ENCODE data around the gene TRPC3.
"Not testable (repeated sequence)": the region's sequence is repeated elsewhere in the genome, so short reads cannot be mapped to it uniquely, and the experiment has no call there.

TRPC3 gene

DNA sequence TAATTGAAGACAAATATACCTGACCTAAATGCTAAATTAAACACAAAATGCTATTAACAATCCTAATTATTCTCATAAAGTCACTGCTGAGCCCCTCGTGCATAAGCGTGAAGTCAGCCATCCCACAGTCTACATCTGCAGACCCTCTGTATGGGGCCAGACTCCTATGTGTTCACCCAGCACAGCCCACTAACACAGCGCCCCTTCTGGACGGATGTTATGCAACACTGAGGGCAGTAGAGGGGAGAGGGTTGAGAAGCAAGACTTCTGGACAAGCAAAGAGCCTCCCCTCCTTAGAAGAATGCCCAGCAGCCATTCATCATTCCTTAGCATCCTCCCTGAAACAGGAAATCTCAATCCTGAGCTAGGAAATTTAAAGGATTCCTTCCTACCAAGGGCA is 7.9 kb downstream of the TRPC3 start:
- no peak for DNase-seq

DNA sequence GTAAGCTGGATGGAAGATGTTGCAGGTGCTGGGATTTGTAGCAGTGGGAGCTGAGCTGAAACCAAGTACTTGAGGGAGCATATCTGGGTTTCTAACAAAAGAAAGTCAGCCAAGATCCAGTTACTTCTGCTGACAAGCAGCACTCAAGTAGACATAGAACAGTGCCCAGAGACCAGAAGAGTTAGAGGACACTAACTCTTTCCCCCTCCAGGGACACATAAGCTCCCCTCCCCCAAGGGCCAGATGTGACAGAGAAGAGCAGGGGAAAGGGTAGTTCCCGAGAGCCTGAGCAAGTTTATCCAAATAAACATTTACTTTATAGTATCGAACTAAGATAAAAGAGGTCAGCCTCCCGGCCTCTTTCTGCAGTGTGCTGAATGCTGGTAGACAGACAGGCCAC is 12.2 kb downstream of the TRPC3 start:
- DNase-seq = no peak

DNA sequence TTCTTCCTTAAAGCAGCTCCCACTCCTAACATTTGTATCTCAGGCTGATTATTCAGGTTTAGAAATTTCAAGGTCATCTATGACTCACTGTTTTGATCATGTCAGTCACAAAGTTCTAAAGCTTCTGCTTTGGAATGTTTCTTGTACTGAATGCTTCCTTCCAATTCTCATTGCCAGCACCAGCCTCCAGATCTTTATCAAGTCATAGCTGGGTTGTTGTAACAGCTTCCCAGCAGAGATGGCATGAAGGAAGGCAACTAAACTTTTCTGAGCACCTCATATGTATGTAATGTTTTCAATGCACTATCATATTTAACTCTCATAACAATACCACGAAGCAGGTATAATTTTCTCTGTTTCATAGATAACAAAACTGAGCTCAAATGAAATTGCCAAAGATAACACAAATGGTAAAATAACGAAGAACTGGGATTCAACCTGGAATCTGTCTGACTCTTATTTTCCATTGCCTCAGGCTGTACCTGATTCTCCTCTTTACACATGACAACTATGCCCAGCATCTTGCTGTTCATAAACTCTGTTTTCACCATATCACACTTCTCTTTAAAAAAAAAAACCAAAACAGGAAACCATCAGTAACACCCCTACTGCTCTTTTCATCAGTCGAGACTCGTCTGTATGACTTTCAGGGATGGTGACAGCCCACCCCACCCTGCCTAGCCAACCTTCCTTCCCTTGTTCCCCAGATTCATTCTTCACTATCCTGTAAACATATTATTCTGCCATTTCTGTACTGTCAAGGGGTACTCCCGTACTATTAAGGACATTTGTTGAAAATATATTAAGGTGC is 13.4 kb downstream of the TRPC3 start:
- no peak for DNase-seq

DNA sequence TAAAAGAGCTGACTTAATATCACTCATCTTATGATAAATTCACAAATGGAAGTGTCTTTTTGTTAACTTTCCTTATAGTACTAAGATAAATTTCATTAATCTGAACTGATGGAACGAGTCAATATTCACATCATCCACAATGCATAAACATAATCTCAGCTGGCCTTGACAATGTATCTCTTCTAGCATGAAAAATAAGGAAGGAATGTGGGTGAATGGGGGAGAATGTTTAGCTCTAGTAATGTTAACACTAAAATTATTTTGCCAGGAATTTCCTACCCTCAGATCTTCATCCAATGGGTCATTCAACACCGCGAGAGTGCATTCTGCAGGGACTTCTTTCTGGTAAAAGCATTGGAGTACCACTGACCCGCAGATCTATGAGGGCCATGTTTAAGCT is 15.8 kb downstream of the TRPC3 start:
- DNase-seq = no peak

DNA sequence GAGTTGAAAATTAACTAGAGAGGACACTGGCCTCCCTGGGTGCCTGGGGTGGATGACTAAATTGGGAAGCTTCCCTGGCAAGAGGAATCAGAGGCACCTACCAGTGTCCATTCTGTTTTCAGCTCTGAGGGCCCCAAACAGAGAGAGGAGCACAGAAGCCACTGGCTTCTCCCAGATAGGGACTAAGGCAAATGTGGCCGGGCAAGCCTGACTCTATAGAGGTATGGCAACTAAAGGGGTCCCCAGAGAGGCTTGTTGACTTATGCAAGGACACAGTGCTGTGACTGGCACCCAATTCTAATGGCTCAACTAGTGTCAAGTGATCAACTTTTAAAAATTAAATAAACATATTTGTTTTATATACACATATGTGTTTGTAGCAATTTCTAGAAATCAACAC is 17.2 kb downstream of the TRPC3 start:
- DNase-seq = no peak

DNA sequence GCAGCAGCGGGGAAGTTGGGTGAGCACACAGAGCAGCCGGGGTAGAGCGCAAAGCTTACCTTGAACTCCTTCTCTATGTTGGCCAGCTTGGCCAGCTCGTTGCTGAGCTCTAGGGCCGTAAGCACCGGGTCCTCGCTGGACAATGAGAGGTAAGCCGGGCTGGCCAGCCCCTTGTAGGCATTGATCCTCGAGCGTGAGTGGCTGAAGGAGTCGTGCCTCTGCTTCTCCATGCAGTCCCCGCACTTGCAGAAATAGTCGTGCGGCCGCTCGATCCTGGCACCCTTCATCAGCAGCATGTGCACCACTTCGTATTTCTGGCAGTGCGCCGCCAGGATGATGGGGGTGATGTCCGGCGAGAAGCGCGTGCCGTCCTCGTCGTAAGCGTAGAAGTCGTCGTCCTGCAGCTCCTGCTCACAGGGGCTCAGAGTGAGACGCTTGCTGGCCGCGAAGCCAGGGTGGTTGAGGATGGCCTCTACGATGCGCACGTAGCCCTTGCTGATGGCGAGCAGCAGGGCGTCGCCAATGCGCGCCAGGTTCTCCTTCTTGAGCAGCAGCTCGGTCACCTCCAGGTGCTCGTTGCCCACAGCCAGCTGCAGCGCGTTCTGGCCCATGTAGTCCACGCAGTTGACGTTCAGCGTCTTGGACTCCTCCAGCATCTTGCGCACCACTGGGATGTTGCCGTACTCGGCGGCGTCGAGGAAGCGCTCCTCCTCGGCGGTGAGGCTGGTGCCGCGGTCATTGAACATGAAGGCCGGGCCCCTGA is 19.5 kb downstream of the TRPC3 start:
- no peak for DNase-seq

DNA sequence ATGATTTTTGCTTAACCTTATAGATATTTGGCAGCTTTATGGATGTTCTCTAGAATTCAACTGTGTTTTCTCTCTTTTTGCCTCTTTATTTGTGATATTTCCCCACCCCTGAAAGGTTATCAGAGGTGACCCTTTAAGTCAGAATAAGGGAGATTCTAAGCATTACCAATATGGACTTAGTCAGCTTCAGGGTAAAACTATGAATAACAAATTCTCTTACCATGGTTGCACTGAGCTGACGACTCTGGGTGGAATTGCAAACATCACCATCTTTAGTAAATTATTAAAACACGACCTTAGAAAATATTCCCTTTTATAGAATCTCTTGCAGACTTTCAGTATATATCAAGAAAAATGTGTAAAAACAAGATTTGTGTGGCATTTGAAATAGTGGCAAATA is 21.6 kb downstream of the TRPC3 start:
- no peak for DNase-seq

DNA sequence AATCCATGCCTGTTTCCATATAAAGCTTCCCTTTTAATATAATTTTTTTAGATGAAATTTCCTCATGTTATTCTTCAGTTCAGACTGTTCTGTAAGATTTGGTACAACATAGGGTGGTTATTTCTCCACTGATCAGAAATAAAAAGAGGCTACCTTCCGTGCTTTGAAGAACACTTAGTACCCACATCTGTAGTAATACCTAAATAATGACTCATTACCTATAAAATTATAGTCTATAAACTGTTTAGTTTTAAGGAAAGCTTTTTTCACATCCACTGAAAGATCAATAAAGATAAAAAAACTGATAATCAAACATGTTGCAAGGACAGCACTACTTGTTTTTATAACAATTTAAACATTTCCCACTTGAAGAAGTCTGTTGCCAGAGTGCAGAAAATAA is 23.9 kb downstream of the TRPC3 start:
- DNase-seq = no peak

DNA sequence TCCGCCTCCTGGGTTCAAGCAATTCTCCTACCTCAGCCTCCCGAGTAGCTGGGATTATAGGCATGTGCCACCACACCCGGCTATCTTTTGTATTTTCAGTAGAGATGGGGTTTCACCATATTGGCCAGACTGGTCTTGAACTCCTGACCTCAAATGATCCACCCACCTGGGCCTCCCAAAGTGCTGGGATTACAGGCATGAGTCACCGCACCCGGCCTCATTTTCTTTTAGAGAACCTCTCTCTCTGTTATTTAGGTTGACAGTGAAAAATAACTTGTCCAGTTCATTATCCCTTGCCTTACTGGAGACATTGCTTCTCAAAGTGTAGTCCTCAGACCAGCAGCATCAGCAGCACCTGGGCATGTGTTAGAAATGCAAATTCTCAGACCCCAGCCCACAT is 25.4 kb downstream of the TRPC3 start:
- not testable (repeated sequence) for DNase-seq

DNA sequence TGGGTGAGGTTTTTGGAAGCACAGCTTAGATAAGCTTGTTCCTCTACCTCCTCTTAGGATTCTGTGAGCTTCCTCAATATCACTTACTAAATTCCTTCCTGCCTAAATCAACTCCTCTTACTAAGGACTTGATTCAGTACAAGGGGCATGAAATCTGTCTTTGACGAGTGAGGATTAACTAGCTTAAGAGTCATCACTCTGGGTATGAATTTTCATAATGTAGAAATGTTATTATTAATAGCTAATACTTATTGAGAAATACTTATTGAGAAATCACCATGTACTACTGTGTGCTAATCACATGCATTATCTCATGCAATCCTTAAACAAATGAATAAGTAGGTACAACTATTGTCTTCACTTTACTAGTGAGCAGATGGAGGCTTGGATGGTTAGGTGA is 28.6 kb downstream of the TRPC3 start:
- no peak for DNase-seq

DNA sequence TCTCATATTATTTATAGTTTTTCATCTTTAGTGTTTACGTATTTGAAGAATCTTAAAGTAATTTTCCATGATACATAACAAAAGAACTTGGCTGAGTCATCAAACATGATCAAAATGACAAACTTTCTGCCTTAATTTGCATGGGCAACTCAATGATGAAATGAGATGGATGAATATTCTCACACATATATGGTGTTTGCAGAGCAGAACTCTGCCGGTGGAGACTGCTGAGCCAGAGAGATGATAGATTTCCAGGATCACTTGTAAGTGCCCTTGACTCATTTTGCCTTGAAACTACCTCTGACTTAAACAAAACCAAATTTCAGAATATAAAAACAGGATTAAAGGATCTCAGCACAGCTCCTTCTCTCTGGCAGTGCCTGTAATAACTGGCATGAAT is 38.2 kb downstream of the TRPC3 start:
- DNase-seq = no peak

DNA sequence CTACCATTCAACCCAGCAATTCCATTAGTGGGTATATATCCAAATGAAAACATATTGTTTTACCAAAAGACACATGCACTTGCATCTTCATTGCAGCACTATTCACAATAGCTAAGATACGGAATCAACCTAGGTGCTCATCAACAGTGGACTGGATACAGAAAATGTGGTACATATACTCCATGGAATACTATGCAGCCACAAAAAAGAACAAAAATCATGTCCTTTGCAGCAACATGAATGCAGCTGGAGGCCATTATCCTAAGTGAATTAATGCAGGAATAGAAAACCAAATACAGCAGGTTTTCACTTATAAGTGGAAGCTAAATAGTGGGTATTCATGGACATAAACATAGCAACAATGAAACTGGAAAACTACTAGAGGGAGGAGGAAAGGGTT is 43.5 kb downstream of the TRPC3 start:
- DNase-seq = no peak

DNA sequence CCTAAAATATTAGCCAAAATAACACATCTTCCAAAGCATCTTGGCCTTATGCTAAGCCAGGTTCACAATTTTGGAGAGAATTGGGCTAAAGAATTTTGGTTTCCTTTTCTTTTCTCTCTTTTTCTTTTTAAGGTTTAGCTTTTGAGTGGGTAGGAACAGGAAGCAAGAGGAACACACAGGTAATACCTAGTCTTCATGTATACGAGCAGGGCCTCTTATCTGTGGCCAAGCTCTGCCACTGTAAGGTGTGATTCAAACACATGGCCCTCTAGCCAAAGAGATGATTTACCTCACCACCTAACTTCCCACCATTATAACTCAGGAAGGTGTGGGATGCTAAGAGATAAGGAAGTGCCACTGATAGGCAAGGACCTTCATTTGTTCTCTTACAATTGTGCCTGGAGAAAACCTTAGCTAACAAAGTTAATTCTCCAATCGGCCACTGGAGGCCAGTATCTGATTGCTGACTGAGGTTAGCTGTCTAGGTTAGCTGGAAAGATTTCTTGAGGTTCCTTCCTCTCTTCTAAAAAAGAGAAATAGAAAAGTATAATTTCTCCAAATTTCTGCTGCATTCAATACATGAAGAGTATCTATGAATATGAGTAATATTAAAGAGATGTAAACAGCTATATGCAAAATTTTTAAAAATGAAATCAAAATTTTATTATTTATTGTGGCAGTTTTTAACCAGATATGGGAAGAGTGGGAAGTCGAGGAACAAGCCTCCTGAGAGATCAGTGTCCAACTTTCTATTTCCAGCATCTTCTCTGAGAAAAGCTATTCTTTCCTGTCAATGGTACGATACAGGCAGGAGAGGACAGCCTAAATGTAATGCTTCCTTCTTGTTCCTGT is 51.5 kb downstream of the TRPC3 start:
- DNase-seq = peak; percentile 42

DNA sequence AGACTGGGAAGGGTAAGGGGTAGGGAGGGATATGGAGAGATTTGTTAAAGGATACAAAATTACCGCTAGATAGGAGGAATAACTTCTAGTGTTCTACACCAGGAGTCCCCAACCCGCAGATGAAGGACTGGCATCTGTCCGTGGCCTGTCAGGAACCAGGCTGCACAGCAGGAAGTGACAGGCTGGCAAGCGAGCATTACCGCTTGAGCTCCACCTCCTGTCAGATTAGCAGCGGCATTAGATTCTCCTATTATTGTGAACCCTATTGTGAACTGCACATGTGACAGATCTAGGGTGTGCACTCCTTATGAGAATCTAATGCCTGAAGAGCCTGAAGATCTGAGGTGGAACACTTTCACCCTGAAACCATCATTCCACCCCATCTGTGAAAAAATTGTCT is 53.7 kb downstream of the TRPC3 start:
- no peak for DNase-seq

DNA sequence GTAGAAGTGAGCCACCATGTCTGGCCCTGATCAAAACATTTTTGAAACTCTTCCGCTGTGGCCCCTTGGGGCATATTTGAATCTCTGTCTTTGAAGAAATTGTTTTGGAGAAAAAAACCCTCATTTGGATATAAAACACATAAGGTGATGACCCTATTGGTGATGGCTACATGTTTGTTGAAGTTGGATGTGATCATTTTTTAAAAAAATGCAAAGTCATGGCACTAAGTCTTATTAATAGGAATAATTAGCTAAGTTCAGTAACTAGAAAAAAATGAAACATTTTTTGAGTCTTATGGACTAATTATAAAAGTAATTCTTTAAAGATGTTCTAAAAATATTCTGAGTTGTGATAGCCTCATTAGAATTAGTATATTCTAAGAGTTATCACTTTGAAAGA is 63.7 kb downstream of the TRPC3 start:
- no peak for DNase-seq

DNA sequence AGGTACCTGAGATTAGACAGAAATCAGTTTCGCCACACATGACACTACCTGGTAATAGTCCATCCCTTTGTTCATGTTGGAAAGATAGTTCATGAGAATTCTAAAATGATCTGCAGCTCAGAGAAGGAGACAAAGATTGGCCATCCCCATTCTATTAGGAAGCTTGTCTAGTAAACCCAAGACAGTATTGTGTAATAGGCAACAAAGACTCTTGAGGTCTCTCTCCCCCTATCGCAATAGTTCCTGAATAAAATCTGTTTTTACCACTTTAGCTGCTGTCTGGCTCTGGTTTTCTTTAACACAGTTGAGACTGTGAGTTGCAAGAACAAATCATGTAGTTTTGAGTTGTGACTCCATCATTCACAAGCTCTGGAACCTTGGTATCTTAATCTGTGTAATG is 66.7 kb downstream of the TRPC3 start:
- DNase-seq = no peak

DNA sequence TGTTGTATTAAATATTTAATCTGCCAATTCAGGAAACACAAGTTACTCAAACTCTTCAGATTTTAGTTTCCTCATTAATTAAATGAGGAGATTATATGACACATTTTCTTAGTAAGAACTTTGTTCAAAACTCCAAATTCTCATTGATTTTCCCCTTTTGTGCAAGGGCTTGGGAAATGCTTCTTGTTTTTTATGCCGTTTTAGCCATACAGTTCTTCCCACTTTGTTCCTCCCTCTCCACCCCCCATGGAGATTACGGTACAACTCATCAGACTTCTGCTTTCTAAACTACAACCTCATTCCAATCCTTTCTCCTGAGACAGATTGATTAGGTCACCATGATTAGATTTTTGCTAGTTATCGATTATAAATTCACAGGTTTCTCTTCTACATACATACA is 70.7 kb downstream of the TRPC3 start:
- no peak for DNase-seq

DNA sequence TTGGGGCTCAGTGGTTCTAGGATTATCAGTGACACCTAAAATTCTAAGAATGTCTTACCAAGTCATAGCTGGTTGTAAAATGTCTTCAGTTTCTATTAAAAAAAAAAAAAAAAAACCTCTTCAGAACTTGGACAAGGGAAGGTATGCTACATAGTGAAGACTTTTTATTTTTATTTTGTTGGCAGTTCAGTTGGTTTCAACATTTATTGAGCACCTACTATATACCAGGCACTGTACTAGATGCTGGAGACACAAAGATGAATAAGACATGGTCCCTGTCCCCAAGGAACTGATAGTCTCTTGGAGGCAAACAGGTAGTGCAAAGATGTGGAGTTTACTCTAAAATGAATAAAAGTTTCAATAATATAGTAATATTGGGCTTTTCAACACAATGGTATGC is 72.7 kb downstream of the TRPC3 start:
- no peak for DNase-seq

DNA sequence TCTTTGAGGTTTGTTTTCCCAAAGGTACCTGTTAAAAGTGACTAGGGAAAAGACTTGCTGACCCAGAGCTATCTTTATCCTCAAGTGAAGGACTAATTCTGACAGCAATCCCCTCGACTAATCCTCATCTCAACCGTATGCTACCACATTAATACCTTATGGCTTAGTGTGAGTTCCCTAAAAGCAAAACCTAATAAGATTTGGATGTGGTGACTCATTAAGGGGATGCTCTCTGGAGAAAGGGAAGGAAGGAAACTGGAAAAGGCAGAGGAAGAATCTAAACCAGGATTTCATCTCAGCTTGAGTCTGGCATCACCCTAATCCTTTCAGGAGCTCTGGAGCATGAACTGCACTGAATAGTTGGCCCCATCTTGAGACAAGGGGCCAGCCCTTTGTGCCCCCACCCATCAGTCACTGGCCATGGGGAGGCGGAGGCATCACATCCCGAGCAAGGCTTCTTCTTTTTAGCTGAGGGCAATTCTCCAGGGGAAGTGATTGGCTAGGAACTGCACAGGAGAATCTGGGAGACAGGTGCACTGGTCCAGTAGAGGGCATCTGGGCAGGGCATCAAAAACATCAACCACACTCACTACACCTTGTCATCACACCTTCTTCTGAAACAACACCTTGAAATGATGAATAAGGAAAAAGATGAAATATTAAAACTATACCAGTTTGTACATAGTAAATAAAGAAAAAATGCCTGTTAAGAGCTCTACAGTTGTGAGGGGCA is 74.7 kb downstream of the TRPC3 start:
- DNase-seq = no peak

DNA sequence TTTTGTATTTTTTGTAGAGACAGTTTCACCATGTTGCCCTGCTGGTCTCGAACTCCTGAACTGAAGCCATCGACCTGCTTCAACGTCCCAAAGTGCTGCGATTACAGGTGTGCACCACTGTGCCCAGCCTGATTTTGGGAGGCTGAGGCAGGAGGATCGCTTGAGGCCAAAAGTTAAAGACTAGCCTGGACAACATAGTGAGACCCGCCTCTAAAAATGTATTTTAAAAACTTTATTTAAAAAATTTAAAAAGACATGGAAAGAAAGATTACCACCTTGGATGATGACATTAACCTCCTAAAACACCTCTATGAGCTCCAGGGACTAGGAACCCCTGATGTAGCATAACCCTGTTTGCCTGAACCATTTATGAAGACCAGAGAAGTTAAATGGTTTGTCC is 75.8 kb downstream of the TRPC3 start:
- DNase-seq = no peak

DNA sequence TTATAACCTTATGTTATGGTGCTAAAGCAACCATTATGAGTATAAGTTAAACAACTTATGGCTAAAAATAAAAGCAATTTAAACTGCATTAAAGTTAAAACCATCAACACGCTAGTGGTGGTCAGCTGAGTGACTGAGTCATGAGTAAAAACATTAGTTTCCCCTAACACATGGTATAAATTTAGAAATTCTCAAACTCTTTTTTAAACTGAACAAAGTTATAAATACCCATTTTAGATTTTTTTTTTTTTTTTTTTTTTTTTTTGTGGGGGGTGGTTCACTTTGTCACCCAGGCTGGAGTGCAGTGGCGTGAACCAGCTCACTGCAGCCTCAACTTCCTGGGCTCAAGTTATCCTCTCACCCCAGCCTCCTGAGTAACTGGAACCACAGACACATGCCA is 76.2 kb downstream of the TRPC3 start:
- DNase-seq = no peak

DNA sequence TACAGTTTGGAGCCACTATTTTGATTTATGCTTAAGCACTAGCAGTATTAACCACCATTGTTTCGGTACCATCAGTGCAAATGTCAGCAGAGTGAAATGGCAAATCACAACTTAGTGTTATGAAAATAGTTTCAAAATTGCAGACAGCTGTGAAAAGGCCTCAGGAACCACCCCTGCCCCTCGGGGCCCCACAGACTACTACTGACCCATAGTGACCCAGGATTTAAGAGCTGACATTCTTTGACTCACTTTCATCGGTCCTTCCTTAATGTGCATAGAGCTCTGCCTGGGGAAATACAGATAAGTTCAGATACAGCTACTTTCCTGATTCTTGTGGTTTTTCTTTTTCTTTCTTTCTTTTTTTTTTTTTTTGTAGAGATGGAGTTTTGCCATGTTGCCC is 78.3 kb downstream of the TRPC3 start:
- DNase-seq = no peak

All from activated T-cell treated with anti-CD3 and anti-CD28 coated beads for 4 hours (primary cell).